Activated naive CD4-positive, alpha-beta T cell treated with anti-CD3 and anti-CD28 coated beads, Interleukin-2, amount 50 U/mL, for 72 hours (primary cell): ENCODE results near the gene CCDC73. TPM values are rescaled to one million over a fixed set of nuclear protein-coding genes. Genes with fewer than 3 reads are reported as not detected.

ENCODE experiments used
- ATAC-seq, 2 donors: fragments of 150-1000 bp; cut with Tn5 transposase; 2 replicates each; pipeline ENCODE4 v1.10.0; 2021; ENCODE audit warnings: mild to moderate bottlenecking in 2 of 2, moderate library complexity in 2 of 2
- DNase-seq, 2 donors: peaks; one replicate each; pipeline ENCODE4 v3.0.0; 2021 to 2022; ENCODE audit warnings: low spot score in 2 of 2
- H3K27ac Mint-ChIP-seq, 2 donors: one replicate each; pipeline ENCODE4 v1.8.0; 2022; ENCODE audit warnings: mild to moderate bottlenecking in 2 of 2, mixed read lengths in 2 of 2
- H3K36me3 Mint-ChIP-seq, 2 donors: one replicate each; pipeline ENCODE4 v1.8.0; 2022; ENCODE audit warnings: mixed read lengths in 2 of 2
- H3K9me3 Mint-ChIP-seq, 2 donors: one replicate each; pipeline ENCODE4 v1.8.0; 2022; ENCODE audit warnings: mixed read lengths in 2 of 2
- total RNA-seq, 2 donors: library from RNA; stranded (reverse); gene quantifications; one replicate each; pipeline ENCODE4 v1.2.3, GENCODE V29; 2022

The CCDC73 gene
- total RNA-seq, 2 donors from 2014 or later: 0.10 TPM; not detected in 1

- H3K9me3 Mint-ChIP-seq: no peaks in the 10 kb centered on the region
- ATAC-seq: no peak
- H3K27ac Mint-ChIP-seq: peak overlapping the region; percentile 97
- peaks cover 18 to 32% of the 10 kb centered on the region in 2 donors for H3K36me3 Mint-ChIP-seq
- no peak for DNase-seq
These were observed 209.5 kb downstream of the CCDC73 start for GRCh38 chr11:32584921-32585320.

GRCh38 chr11:32583459-32584271 lies 210.8 kb downstream of the CCDC73 start, which contains the start of gene EIF3M:
TSS of gene EIF3M (plus strand) at chr11:32583831. CDS start at chr11:32583888, 57 bp downstream.
- no peaks in the 10 kb centered on the region for H3K9me3 Mint-ChIP-seq
- DNase-seq (peak; percentile 93 to 97), ATAC-seq (peak; percentile 100)
- peak within 1 kb of the TSS; percentile 97 for H3K27ac Mint-ChIP-seq
- peaks cover 18 to 25% of the 10 kb centered on the region in 2 donors for H3K36me3 Mint-ChIP-seq

GRCh38 chr11:32581556-32581955 lies 212.9 kb downstream of the CCDC73 start:
- Mint-ChIP-seq H3K27ac (no peak overlapping the region), H3K9me3 (no peaks in the 10 kb centered on the region), H3K36me3 (peaks cover 18 to 21% of the 10 kb centered on the region in 2 donors)
- no peak for DNase-seq
- ATAC-seq: no peak

- Mint-ChIP-seq H3K36me3 (peaks cover 18% of the 10 kb centered on the region in 2 donors), H3K9me3 (no peaks in the 10 kb centered on the region), H3K27ac (no peak overlapping the region)
- ATAC-seq (no peak), DNase-seq (no peak)
These were observed 213.5 kb downstream of the CCDC73 start for GRCh38 chr11:32580967-32581366.

GRCh38 chr11:32576456-32576855 lies 218.0 kb downstream of the CCDC73 start:
- Mint-ChIP-seq H3K36me3 (no peaks in the 10 kb centered on the region), H3K27ac (no peak overlapping the region), H3K9me3 (no peaks in the 10 kb centered on the region)
- DNase-seq: no peak
- ATAC-seq: no peak

GRCh38 chr11:32575070-32575469 lies 219.4 kb downstream of the CCDC73 start:
- ATAC-seq: no peak
- Mint-ChIP-seq H3K36me3 (no peaks in the 10 kb centered on the region), H3K27ac (no peak overlapping the region), H3K9me3 (no peaks in the 10 kb centered on the region)
- DNase-seq: no peak

- no peak for ATAC-seq
- Mint-ChIP-seq H3K36me3 (no peaks in the 10 kb centered on the region), H3K9me3 (no peaks in the 10 kb centered on the region), H3K27ac (peak overlapping the region in 1 of 2 donors; percentile 11)
- no peak for DNase-seq
These were observed 220.0 kb downstream of the CCDC73 start for GRCh38 chr11:32574421-32574820.

- ATAC-seq: no peak
- Mint-ChIP-seq H3K27ac (no peak overlapping the region), H3K9me3 (no peaks in the 10 kb centered on the region), H3K36me3 (no peaks in the 10 kb centered on the region)
- no peak for DNase-seq
These were observed 221.2 kb downstream of the CCDC73 start for GRCh38 chr11:32573228-32573627.

- Mint-ChIP-seq H3K36me3 (no peaks in the 10 kb centered on the region), H3K9me3 (no peaks in the 10 kb centered on the region), H3K27ac (no peak overlapping the region)
- no peak for ATAC-seq
- no peak for DNase-seq
These were observed 223.4 kb downstream of the CCDC73 start for GRCh38 chr11:32571039-32571438.

- Mint-ChIP-seq H3K36me3 (no peaks in the 10 kb centered on the region), H3K9me3 (no peaks in the 10 kb centered on the region), H3K27ac (no peak overlapping the region)
- DNase-seq (no peak), ATAC-seq (no peak)
These were observed 225.1 kb downstream of the CCDC73 start for GRCh38 chr11:32569313-32569881.

- H3K9me3 Mint-ChIP-seq: no peaks in the 10 kb centered on the region
- peak overlapping the region; percentile 48 to 92 for H3K27ac Mint-ChIP-seq
- DNase-seq (no peak), ATAC-seq (no peak)
- no peaks in the 10 kb centered on the region for H3K36me3 Mint-ChIP-seq
These were observed 227.3 kb downstream of the CCDC73 start for GRCh38 chr11:32567154-32567553.

GRCh38 chr11:32566517-32566916 lies 227.9 kb downstream of the CCDC73 start:
- ATAC-seq (peak in 1 of 2 donors; percentile 33), DNase-seq (no peak)
- Mint-ChIP-seq H3K27ac (peak overlapping the region in 1 of 2 donors; percentile 48), H3K36me3 (no peaks in the 10 kb centered on the region), H3K9me3 (no peaks in the 10 kb centered on the region)

- Mint-ChIP-seq H3K9me3 (no peaks in the 10 kb centered on the region), H3K36me3 (no peaks in the 10 kb centered on the region), H3K27ac (no peak overlapping the region)
- DNase-seq (no peak), ATAC-seq (no peak)
These were observed 230.9 kb downstream of the CCDC73 start for GRCh38 chr11:32563600-32563959.

- Mint-ChIP-seq H3K36me3 (no peaks in the 10 kb centered on the region), H3K9me3 (no peaks in the 10 kb centered on the region), H3K27ac (no peak overlapping the region)
- no peak for DNase-seq
- ATAC-seq: no peak
These were observed 231.4 kb downstream of the CCDC73 start for GRCh38 chr11:32562839-32563599.

GRCh38 chr11:32561835-32562234 lies 232.6 kb downstream of the CCDC73 start:
- no peak for ATAC-seq
- DNase-seq: no peak
- Mint-ChIP-seq H3K9me3 (no peaks in the 10 kb centered on the region), H3K36me3 (no peaks in the 10 kb centered on the region), H3K27ac (no peak overlapping the region)

- ATAC-seq: no peak
- DNase-seq: no peak
- Mint-ChIP-seq H3K36me3 (no peaks in the 10 kb centered on the region), H3K27ac (no peak overlapping the region), H3K9me3 (no peaks in the 10 kb centered on the region)
These were observed 238.6 kb downstream of the CCDC73 start for GRCh38 chr11:32555895-32556294.

GRCh38 chr11:32555091-32555490 lies 239.4 kb downstream of the CCDC73 start:
- Mint-ChIP-seq H3K27ac (no peak overlapping the region), H3K9me3 (no peaks in the 10 kb centered on the region), H3K36me3 (no peaks in the 10 kb centered on the region)
- DNase-seq (no peak), ATAC-seq (no peak)
